HG03457 (cell line): Measurements from ENCODE around the gene GPX4.

Experiments used
- ATAC-seq: cut with Tn5 transposase; IDR thresholded peaks from one replicate; pipeline ENCODE4 v1.9.1; 2021; ENCODE audit warnings: moderate number of reproducible peaks; ENCODE audit not compliant: unreplicated experiment

Gene GPX4

GRCh38 chr19:1102407-1103131 lies 1.2 kb upstream of the GPX4 start:
- ATAC-seq: no peak

GRCh38 chr19:1103132-1103707 lies 574 bp upstream of the GPX4 start:
- ATAC-seq: no peak

GRCh38 chr19:1104311-1105007 lies 665 bp downstream of the GPX4 start:
- ATAC-seq: no peak

GRCh38 chr19:1105008-1105872 lies 1.4 kb downstream of the GPX4 start:
- no peak for ATAC-seq

- no peak for ATAC-seq
These were observed 2.4 kb downstream of the GPX4 start for GRCh38 chr19:1105873-1106840.

GRCh38 chr19:1106841-1107660 lies 3.3 kb downstream of the GPX4 start:
- ATAC-seq: no peak

- no peak for ATAC-seq
These were observed 4.0 kb downstream of the GPX4 start for GRCh38 chr19:1107661-1108261.

- no peak for ATAC-seq
These were observed 4.7 kb downstream of the GPX4 start for GRCh38 chr19:1108291-1109031.

GRCh38 chr19:1109032-1109551 lies 5.3 kb downstream of the GPX4 start:
- no peak for ATAC-seq

- ATAC-seq: no peak
These were observed 6.2 kb downstream of the GPX4 start for GRCh38 chr19:1109697-1110671.

- ATAC-seq: no peak
These were observed 7.2 kb downstream of the GPX4 start for GRCh38 chr19:1110809-1111640.

GRCh38 chr19:1111641-1112267 lies 8.0 kb downstream of the GPX4 start:
- ATAC-seq: no peak

- no peak for ATAC-seq
These were observed 8.7 kb downstream of the GPX4 start for GRCh38 chr19:1112268-1113029.
